Prostate gland (tissue), 2 donors: ENCODE results near the gene FGFBP2. TPM values are rescaled to one million over a fixed set of nuclear protein-coding genes. Genes with fewer than 3 reads are reported as not detected.
A peak's percentile ranks its signal among the peaks of the same experiment; 100 is the strongest.
"Not testable (repeated sequence)": the region's sequence is repeated elsewhere in the genome, so short reads cannot be mapped to it uniquely, and the experiment has no call there.

Source experiments
- DNase-seq: peaks from one replicate; pipeline ENCODE4 v3.0.0-alpha.2; 2019; ENCODE audit warnings: low spot score
- H3K27ac ChIP-seq, 2 donors: fragments of 200-600 bp; sonication (generic); 2 replicates each; pipeline ENCODE4 v1.5.1; 2017 to 2019
- H3K27me3 ChIP-seq: fragments of 200-600 bp; sonication (generic); replicated peaks from 2 replicates; pipeline ENCODE4 v1.5.1; 2019; ENCODE audit not compliant: insufficient read depth
- H3K36me3 ChIP-seq, 2 donors: fragments of 200-600 bp; sonication (generic); 1 replicate in 1 of 2; 2 replicates in 1 of 2; pipeline versions ENCODE4 v1.5.1 to v1.8.1; 2017 to 2019
- H3K4me1 ChIP-seq: fragments of 200-600 bp; sonication (generic); replicated peaks from 2 replicates; pipeline ENCODE4 v1.5.1; 2019
- H3K4me3 ChIP-seq, 2 donors: fragments of 200-600 bp; sonication (generic); 2 replicates each; pipeline ENCODE4 v1.5.1; 2017 to 2019
- H3K9me3 ChIP-seq: fragments of 200-600 bp; sonication (generic); 2 replicates; pipeline ENCODE4 v1.5.1; 2017
- POLR2A ChIP-seq: fragments of 450-650 bp; IDR thresholded peaks from one replicate; pipeline ENCODE4 v1.6.1; 2016; ENCODE audit warnings: antibody characterized with exemption, mild to moderate bottlenecking
- POLR2AphosphoS5 ChIP-seq: sonication (generic); formaldehyde crosslinking; IDR thresholded peaks from one replicate; pipeline ENCODE4 v1.6.1; 2017; ENCODE audit warnings: antibody characterized with exemption
- WGBS: methylation state at CpG from one replicate; pipeline ENCODE4 v1.1.5; 2018; 5-methylcytosine and 5-hydroxymethylcytosine counted together
- intact Hi-C: fragments of 100-400 bp; cut with DNase I; formaldehyde crosslinking; loops from one replicate; pipeline ENCODE4 v1.14.2; 2022
- total RNA-seq, 2 donors: library from RNA; depleted of rRNA; stranded (reverse); fragments of >200 nt; gene quantifications; one replicate each; pipeline ENCODE4 v1.1.0, GENCODE V29; 2016
- TF ChIP-seq, protein P1 (sequence below), 4 experiments: fragments of 200-600 bp in 2 of 4; fragments of 450-650 bp in 2 of 4; sonication (generic) in 2 of 4; IDR thresholded peaks; 1 replicate in 3 of 4; 2 replicates in 1 of 4; pipeline ENCODE4 v1.5.1; 2016 to 2019; ENCODE audit warnings: antibody characterized with exemption in 4 of 4, mild to moderate bottlenecking in 2 of 4, moderate library complexity in 2 of 4

Gene FGFBP2
- total RNA-seq, 2 donors from 2014 or later = 78.8 TPM; not detected in 1

- TF ChIP-seq, protein P1, sequence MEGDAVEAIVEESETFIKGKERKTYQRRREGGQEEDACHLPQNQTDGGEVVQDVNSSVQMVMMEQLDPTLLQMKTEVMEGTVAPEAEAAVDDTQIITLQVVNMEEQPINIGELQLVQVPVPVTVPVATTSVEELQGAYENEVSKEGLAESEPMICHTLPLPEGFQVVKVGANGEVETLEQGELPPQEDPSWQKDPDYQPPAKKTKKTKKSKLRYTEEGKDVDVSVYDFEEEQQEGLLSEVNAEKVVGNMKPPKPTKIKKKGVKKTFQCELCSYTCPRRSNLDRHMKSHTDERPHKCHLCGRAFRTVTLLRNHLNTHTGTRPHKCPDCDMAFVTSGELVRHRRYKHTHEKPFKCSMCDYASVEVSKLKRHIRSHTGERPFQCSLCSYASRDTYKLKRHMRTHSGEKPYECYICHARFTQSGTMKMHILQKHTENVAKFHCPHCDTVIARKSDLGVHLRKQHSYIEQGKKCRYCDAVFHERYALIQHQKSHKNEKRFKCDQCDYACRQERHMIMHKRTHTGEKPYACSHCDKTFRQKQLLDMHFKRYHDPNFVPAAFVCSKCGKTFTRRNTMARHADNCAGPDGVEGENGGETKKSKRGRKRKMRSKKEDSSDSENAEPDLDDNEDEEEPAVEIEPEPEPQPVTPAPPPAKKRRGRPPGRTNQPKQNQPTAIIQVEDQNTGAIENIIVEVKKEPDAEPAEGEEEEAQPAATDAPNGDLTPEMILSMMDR (IDR thresholded peaks at IDR 0.05) = no peak
- no peak for TF ChIP-seq POLR2AphosphoS5
- no peak for TF ChIP-seq POLR2A
- intact Hi-C loops = no loop called here
- no peaks in the 10 kb centered on the region for H3K36me3 ChIP-seq
- no peaks in the 10 kb centered on the region for H3K4me1 ChIP-seq
- no peaks in the 10 kb centered on the region for H3K9me3 ChIP-seq
- no peak for DNase-seq
- no peak overlapping the region for H3K27ac ChIP-seq
- H3K27me3 ChIP-seq = no peaks in the 10 kb centered on the region
- WGBS = 100% methylated on average over 1 of the region's 1 CpG
- H3K4me3 ChIP-seq = no peak overlapping the region
Observed at GRCh38 chr4:15921592-15921932, 41.4 kb downstream of the FGFBP2 start.

- TF ChIP-seq POLR2A = no peak
- TF ChIP-seq POLR2AphosphoS5 = no peak
- TF ChIP-seq, protein P1 (IDR thresholded peaks at IDR 0.05) = no peak
- WGBS = 28% methylated on average over 4 of the region's 4 CpGs
- Histone ChIP-seq H3K4me3 (no peak overlapping the region), H3K36me3 (no peaks in the 10 kb centered on the region), H3K9me3 (no peaks in the 10 kb centered on the region), H3K4me1 (no peaks in the 10 kb centered on the region), H3K27me3 (no peaks in the 10 kb centered on the region), H3K27ac (no peak overlapping the region)
- intact Hi-C loops = no loop called here
- peak; percentile 12 for DNase-seq
Observed at GRCh38 chr4:15920723-15921591, 42.0 kb downstream of the FGFBP2 start.

DNA sequence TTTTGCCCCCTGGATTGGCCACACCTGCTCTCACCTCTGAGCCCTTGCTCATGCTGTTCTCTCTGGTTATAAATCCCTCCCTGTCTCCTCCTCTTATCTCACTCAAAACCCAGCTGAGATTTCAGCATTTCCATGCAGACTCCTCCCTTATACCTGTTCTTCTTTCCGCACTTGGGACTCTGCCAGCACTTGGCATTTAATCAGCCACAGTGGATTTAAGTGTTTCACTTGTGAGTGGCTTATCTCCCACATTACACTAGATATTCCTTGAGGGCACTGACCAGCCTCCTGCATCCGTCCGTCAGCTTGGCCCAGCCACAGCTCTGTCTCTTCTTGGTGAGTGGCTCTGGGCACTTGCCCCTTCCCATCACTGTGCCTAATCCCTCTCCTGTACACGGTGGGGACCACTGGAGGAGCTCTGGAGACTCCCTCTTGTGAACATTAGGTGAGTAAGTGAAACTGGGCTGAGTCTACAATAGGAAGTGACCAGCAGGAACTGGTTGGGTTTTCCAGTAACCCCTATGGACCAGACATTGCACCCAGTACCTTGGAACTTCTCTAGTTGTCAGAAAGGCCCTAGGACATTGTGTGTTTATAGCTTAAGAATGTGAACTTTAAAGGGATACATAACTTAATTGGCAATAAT lies 44.4 kb downstream of the FGFBP2 start:
- Histone ChIP-seq H3K4me3 (no peak overlapping the region), H3K4me1 (no peaks in the 10 kb centered on the region), H3K27ac (no peak overlapping the region), H3K9me3 (no peaks in the 10 kb centered on the region), H3K27me3 (no peaks in the 10 kb centered on the region), H3K36me3 (no peaks in the 10 kb centered on the region)
- 40% methylated on average over 4 of the region's 4 CpGs for WGBS
- no peak for DNase-seq
- TF ChIP-seq POLR2A (no peak), POLR2AphosphoS5 (no peak)
- TF ChIP-seq, protein P1 (IDR thresholded peaks at IDR 0.05) = no peak
- intact Hi-C loops = no loop called here

DNA sequence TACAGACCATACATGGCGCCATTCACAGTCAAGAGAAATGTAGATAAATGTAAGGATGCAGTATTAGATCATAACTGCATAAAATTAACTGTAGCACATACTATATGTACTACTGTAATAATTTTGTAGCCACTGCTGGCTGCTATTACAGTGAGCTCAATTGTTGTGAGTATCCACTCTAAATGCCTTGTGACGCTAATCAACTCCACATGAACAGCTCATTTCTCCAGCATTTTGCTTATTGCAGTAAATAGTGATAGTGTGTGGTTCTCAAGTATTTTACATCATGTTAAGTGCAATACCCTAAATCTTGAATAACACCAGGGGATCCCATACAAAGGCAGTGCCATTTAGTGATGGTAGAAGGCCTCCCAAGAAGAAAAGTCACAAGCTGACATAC lies 45.7 kb downstream of the FGFBP2 start:
- no peak for TF ChIP-seq POLR2A
- TF ChIP-seq, protein P1 (IDR thresholded peaks at IDR 0.05) = no peak
- no peak for TF ChIP-seq POLR2AphosphoS5
- H3K4me3 ChIP-seq = no peak overlapping the region
- no peak for DNase-seq
- no peak overlapping the region for H3K27ac ChIP-seq
- 95% methylated on average over 2 of the region's 2 CpGs for WGBS
- no peaks in the 10 kb centered on the region for H3K36me3 ChIP-seq
- H3K4me1 ChIP-seq = no peaks in the 10 kb centered on the region
- H3K27me3 ChIP-seq = no peaks in the 10 kb centered on the region
- intact Hi-C loops = no loop called here
- H3K9me3 ChIP-seq = no peaks in the 10 kb centered on the region

DNA sequence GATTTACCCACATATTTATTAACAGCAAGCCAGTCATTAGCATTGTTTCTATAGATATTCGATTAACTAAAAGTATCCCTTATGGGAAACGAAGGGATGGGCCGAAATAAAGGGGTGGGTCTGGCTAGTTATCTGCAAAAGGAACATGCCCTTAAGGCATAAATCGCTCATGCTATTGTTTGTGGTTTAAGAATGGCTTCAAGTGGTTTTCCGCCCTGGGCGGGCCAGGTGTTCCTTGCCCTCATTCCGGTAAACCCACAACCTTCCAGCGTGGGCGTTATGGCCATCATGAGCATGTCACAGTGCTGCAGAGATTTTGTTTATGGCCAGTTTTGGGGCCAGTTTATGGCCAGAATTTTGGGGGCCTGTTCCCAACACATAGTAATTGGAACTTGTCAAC lies 46.6 kb downstream of the FGFBP2 start:
- DNase-seq = not testable (repeated sequence)

More for the DNA sequence above, 46.6 kb downstream of the FGFBP2 start:
- H3K4me3 ChIP-seq, H3K27me3 ChIP-seq, H3K9me3 ChIP-seq, H3K27ac ChIP-seq, H3K36me3 ChIP-seq, H3K4me1 ChIP-seq, intact Hi-C loops: not testable (repeated sequence)
- WGBS = 97% methylated on average over 9 of the region's 9 CpGs
